Endothelial cell (in vitro differentiated cells): Measurements from ENCODE around the gene ETNK2. TPM values are rescaled to one million over a fixed set of nuclear protein-coding genes. Genes with fewer than 3 reads are reported as not detected.

Experiments
- DNase-seq: peaks from one replicate; pipeline ENCODE4 v3.0.0; 2021; ENCODE audit warnings: low spot score
- H3K27ac Mint-ChIP-seq: one replicate; pipeline ENCODE4 v1.8.0; 2021; ENCODE audit warnings: mixed read lengths, inconsistent platforms; ENCODE audit not compliant: unreplicated experiment
- H3K27me3 Mint-ChIP-seq: one replicate; pipeline ENCODE4 v1.8.0; 2021; ENCODE audit warnings: mild to moderate bottlenecking, moderate library complexity, mixed read lengths, inconsistent platforms; ENCODE audit not compliant: unreplicated experiment
- H3K36me3 Mint-ChIP-seq: one replicate; pipeline ENCODE4 v1.8.0; 2021; ENCODE audit warnings: mild to moderate bottlenecking, low read depth, mixed read lengths, inconsistent platforms; ENCODE audit not compliant: unreplicated experiment
- H3K4me1 Mint-ChIP-seq: one replicate; pipeline ENCODE4 v1.8.0; 2021; ENCODE audit warnings: mild to moderate bottlenecking, mixed read lengths, inconsistent platforms; ENCODE audit not compliant: unreplicated experiment
- H3K4me3 Mint-ChIP-seq: one replicate; pipeline ENCODE4 v1.8.0; 2021; ENCODE audit warnings: mild to moderate bottlenecking, mixed read lengths, inconsistent platforms; ENCODE audit not compliant: unreplicated experiment
- H3K9me3 Mint-ChIP-seq: one replicate; pipeline ENCODE4 v1.8.0; 2021; ENCODE audit warnings: mixed read lengths, inconsistent platforms; ENCODE audit not compliant: unreplicated experiment
- total RNA-seq: library from RNA; stranded (reverse); fragmentation: NEBNext Ultra II Directional; extraction: Animal tissue kit (Norgen Biotek cat#: 25700); gene quantifications from one replicate; pipeline ENCODE4 v1.2.1, GENCODE V29; 2021; ENCODE audit not compliant: unreplicated experiment
- TF ChIP-seq, protein P1 (sequence below): fragments of 200-600 bp; sonication (generic); IDR thresholded peaks from one replicate; pipeline ENCODE4 v1.5.0; 2021; ENCODE audit warnings: antibody characterized with exemption; ENCODE audit not compliant: unreplicated experiment

The ETNK2 gene
- total RNA-seq, 1 donor from 2014 or later, result 15.9 TPM

DNA sequence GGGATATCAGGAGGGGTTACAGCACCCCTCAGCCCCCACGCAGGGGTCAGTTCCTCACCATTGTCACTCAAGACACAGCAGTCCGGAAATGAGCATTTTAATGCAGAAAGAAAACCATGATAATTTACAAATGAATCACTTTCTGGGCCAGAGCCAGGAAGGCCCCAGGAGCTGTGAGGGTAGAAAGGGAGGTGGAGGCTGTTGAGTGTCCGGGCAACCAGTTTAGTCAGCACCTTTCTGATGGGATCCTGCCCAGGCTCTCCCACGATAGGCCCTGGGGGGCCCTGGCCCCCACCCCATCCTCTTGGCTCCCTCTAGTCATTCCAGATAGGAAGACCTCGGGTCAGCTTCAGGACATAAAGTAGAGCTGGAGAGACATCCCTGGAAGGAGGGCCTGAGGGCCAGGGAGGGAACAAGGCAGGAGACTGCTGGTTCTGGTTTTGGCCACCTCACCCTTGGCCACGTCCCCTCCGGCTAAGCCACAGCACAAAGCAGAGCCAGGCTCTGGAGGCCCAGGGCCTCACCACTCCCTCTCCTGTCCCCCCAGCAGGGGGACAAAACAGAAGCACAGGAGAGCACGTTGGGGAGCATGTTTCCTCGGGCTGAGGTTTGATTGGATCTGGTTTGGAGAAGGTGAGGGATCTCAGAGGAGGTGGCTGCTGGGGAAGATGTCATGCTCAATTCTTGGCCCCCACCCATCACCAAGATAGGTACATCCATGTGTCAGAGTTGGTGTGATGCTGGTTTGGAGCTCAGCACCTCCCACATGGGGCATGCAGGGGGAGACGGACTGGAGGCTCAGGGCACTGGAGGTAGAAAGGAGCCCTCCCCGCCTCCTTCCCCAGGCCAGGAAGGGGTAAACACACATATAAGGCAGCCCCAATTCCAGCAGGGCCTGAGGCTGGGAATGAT, 20.6 kb downstream of the ETNK2 start:
- DNase-seq, result no peak
- Mint-ChIP-seq H3K4me1 (peaks cover 7% of the 10 kb centered on the region), H3K36me3 (peaks cover 29% of the 10 kb centered on the region), H3K4me3 (no peak overlapping the region), H3K27me3 (peaks cover 7% of the 10 kb centered on the region), H3K9me3 (no peaks in the 10 kb centered on the region), H3K27ac (peak overlapping the region; percentile 80)
- TF ChIP-seq, protein P1, sequence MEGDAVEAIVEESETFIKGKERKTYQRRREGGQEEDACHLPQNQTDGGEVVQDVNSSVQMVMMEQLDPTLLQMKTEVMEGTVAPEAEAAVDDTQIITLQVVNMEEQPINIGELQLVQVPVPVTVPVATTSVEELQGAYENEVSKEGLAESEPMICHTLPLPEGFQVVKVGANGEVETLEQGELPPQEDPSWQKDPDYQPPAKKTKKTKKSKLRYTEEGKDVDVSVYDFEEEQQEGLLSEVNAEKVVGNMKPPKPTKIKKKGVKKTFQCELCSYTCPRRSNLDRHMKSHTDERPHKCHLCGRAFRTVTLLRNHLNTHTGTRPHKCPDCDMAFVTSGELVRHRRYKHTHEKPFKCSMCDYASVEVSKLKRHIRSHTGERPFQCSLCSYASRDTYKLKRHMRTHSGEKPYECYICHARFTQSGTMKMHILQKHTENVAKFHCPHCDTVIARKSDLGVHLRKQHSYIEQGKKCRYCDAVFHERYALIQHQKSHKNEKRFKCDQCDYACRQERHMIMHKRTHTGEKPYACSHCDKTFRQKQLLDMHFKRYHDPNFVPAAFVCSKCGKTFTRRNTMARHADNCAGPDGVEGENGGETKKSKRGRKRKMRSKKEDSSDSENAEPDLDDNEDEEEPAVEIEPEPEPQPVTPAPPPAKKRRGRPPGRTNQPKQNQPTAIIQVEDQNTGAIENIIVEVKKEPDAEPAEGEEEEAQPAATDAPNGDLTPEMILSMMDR, result no peak

DNA sequence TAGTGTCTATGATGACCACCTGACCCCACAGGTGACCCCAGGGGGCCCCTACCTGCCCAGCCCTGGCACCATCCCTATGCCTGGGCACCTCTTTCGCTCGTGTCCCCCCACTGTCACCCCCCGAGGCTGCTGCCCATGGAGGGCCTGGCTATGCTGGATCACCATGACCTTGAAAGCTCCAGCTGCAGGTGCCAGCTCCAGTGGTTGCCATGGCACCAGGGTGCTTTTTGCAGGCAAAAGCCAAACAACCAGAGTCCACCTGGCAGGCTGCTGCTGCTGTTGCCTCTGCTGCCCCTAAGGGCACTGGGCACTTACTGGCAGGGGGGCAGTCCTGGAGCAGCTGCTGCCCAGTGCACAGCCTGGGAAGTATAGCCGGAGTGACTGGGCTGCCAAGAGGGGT, 21.7 kb downstream of the ETNK2 start:
- Mint-ChIP-seq H3K9me3 (no peaks in the 10 kb centered on the region), H3K27me3 (peaks cover 10% of the 10 kb centered on the region), H3K4me3 (no peak overlapping the region), H3K27ac (no peak overlapping the region), H3K4me1 (peaks cover 7% of the 10 kb centered on the region), H3K36me3 (peaks cover 33% of the 10 kb centered on the region)
- TF ChIP-seq, protein P1, result no peak
- no peak for DNase-seq

DNA sequence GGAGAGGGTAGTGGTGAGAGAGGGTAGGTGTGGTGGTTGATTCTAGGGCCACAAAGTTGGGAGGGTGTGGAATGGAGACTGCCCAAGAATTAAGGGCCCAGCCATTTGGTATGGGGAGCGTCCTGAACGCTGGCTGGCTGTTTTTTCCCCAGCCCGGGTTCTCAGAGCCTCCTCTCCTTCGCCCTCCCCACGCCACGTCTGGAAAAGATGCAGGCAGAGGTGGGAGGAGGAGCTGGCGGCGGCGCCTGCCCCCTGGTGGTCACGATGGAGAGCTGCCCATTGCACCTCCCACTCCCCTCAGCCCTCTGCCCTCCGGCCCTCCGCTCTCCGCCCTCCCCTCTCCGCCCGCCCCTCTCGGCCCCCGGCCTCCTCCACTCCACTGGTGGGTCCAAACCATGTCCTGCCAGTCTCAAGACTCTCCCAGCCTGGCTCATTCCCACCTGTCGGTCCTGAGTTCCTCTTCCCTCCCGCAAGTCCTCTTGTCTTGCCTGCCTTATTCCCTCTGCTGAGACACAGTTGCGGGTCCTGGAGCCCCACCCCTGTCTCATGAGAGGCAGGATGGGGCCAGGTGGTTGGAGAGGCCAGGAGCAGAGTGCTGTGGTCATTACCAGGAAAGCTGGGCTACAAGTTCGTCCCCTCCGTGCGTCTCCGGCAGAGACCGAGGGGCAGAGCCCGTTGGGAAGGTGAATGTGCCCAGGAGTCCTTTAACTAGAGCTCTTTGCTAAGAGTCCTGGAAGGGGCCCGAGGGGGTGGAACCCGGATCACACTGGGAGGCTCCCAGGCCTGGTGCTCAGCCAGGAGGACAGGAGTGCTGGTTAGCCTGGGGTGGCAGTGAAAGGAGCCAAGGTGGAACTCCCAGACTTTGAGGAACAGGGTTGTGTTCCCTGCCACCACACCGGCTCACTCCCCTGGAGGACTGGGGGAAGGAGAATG, 22.6 kb downstream of the ETNK2 start:
- DNase-seq, result peak; percentile 75
- Mint-ChIP-seq H3K27me3 (peaks cover 14% of the 10 kb centered on the region), H3K4me1 (peaks cover 7% of the 10 kb centered on the region), H3K4me3 (peak overlapping the region; percentile 78), H3K9me3 (no peaks in the 10 kb centered on the region), H3K27ac (peak overlapping the region; percentile 52), H3K36me3 (peaks cover 36% of the 10 kb centered on the region)
- TF ChIP-seq, protein P1, result peak; percentile 90

DNA sequence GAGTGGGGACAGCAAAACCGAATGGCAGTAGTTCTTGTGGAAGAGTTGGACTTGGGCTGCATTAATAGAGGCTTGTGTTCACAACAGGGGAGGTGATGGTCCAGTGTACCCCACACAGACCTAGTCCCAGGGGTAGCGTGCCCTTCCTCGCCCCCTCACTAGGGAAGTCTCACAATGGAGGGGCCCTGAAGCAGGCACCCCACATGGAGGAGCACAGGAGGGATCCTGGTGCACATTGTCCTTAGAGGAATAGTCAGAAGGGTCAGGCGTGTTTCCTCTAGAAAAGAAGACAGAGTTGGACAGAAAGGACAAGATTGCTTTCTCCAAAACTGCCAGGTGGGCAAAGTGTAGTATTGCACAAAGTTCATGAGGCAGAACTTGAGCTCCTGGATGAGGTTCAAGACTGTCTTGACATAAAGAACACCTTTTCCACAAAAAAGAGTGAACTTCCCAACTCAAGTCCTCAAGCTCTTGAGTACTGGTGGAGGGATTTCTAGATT, 23.3 kb downstream of the ETNK2 start:
- Mint-ChIP-seq H3K4me3 (peak overlapping the region; percentile 78), H3K27ac (peak overlapping the region; percentile 36), H3K9me3 (no peaks in the 10 kb centered on the region), H3K27me3 (peaks cover 14% of the 10 kb centered on the region), H3K4me1 (peaks cover 7% of the 10 kb centered on the region), H3K36me3 (peaks cover 44% of the 10 kb centered on the region)
- TF ChIP-seq, protein P1, result no peak
- no peak for DNase-seq
